Measurements from ENCODE around the gene SOS1. TPM values are rescaled to one million over a fixed set of nuclear protein-coding genes. Genes with fewer than 3 reads are reported as not detected.

The SOS1 gene
- total RNA-seq, 1 donor from 2014 or later = 44.0 TPM

DNA sequence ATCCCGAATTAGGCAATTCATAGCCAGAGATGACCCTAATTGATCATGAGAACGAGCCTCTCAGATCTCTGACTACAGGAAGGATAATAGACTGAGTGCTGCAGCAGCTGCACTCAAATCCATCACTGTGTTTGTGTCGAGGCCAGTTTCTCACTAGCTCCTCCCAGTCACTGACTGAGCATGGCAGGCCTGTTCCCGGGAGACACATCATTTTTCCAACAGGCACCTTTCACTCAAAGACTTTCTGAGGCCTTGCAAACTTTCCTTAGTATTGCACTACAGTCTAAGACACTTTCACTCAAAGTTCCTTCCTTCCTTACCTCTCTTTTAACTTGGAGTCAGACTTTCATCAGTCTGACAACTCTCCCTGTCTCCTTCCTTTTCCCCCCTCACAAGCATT lies 13.7 kb downstream of the SOS1 start:
- Histone ChIP-seq H4K20me1 (ENCODE audit: insufficient read depth, low read length) (peaks cover 64% of the 10 kb centered on the region), H3K79me2 (ENCODE audit: insufficient read depth, low read length) (peaks cover 95% of the 10 kb centered on the region), H3K36me3 (ENCODE audit: insufficient read depth, low read length) (no peaks in the 10 kb centered on the region), H3K9ac (ENCODE audit: low read length) (no peak overlapping the region), H3K4me3 (ENCODE audit: insufficient read depth, low read depth, low read length) (no peak overlapping the region), H3K4me1 (ENCODE audit: insufficient read depth, low read length) (peaks cover 8% of the 10 kb centered on the region), H3K27me3 (ENCODE audit: insufficient read depth, low read length) (no peaks in the 10 kb centered on the region), H3K4me2 (ENCODE audit: low read length) (no peak overlapping the region), H3K9me3 (ENCODE audit: insufficient read depth, low read depth, low read length) (no peaks in the 10 kb centered on the region), H3K27ac (ENCODE audit: low read depth, low read length) (no peak overlapping the region), H2AFZ (ENCODE audit: low read depth, low read length) (peak overlapping the region; percentile 17)
- no peak for TF ChIP-seq EZH2 (IDR thresholded peaks at IDR 0.05; ENCODE audit: insufficient read depth, low read length)
- TF ChIP-seq, protein P1, sequence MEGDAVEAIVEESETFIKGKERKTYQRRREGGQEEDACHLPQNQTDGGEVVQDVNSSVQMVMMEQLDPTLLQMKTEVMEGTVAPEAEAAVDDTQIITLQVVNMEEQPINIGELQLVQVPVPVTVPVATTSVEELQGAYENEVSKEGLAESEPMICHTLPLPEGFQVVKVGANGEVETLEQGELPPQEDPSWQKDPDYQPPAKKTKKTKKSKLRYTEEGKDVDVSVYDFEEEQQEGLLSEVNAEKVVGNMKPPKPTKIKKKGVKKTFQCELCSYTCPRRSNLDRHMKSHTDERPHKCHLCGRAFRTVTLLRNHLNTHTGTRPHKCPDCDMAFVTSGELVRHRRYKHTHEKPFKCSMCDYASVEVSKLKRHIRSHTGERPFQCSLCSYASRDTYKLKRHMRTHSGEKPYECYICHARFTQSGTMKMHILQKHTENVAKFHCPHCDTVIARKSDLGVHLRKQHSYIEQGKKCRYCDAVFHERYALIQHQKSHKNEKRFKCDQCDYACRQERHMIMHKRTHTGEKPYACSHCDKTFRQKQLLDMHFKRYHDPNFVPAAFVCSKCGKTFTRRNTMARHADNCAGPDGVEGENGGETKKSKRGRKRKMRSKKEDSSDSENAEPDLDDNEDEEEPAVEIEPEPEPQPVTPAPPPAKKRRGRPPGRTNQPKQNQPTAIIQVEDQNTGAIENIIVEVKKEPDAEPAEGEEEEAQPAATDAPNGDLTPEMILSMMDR (IDR thresholded peaks at IDR 0.05; ENCODE audit: insufficient read depth, low read depth, low read length) = no peak
- H3K4me3 Mint-ChIP-seq (ENCODE audit: unreplicated experiment) = no peak overlapping the region
- DNase-seq (ENCODE audit: low read depth) = no peak
- no peak for FAIRE-seq
- no peaks in the 10 kb centered on the region for H3K9me3 Mint-ChIP-seq (ENCODE audit: unreplicated experiment)
- H3K36me3 Mint-ChIP-seq (ENCODE audit: low read depth, unreplicated experiment) = peaks cover 2% of the 10 kb centered on the region
- no peaks in the 10 kb centered on the region for H3K27me3 Mint-ChIP-seq (ENCODE audit: low read depth, unreplicated experiment)
- H3K27ac Mint-ChIP-seq (ENCODE audit: unreplicated experiment) = peak overlapping the region; percentile 34
- H3K4me1 Mint-ChIP-seq (ENCODE audit: low read depth, unreplicated experiment) = peaks cover 13% of the 10 kb centered on the region

GRCh38 chr2:39099870-39100728 lies 20.8 kb downstream of the SOS1 start:
- H3K27me3 Mint-ChIP-seq (ENCODE audit: low read depth, unreplicated experiment) = no peaks in the 10 kb centered on the region
- peaks cover 95% of the 10 kb centered on the region for H3K79me2 ChIP-seq (ENCODE audit: insufficient read depth, low read length)
- H2AFZ ChIP-seq (ENCODE audit: low read depth, low read length) = no peak overlapping the region
- no peaks in the 10 kb centered on the region for H3K9me3 ChIP-seq (ENCODE audit: insufficient read depth, low read depth, low read length)
- DNase-seq (ENCODE audit: low read depth) (peak; percentile 70), FAIRE-seq (no peak)
- H3K4me2 ChIP-seq (ENCODE audit: low read length) = no peak overlapping the region
- peaks cover 43% of the 10 kb centered on the region for H4K20me1 ChIP-seq (ENCODE audit: insufficient read depth, low read length)
- peaks cover 14% of the 10 kb centered on the region for H3K4me1 Mint-ChIP-seq (ENCODE audit: low read depth, unreplicated experiment)
- no peak overlapping the region for H3K9ac ChIP-seq (ENCODE audit: low read length)
- H3K27me3 ChIP-seq (ENCODE audit: insufficient read depth, low read length) = no peaks in the 10 kb centered on the region
- H3K4me3 Mint-ChIP-seq (ENCODE audit: unreplicated experiment) = no peak overlapping the region
- peaks cover 2% of the 10 kb centered on the region for H3K36me3 Mint-ChIP-seq (ENCODE audit: low read depth, unreplicated experiment)
- H3K27ac Mint-ChIP-seq (ENCODE audit: unreplicated experiment) = peak overlapping the region; percentile 23
- H3K9me3 Mint-ChIP-seq (ENCODE audit: unreplicated experiment) = no peaks in the 10 kb centered on the region
- TF ChIP-seq EZH2 (IDR thresholded peaks at IDR 0.05; ENCODE audit: insufficient read depth, low read length) = no peak
- TF ChIP-seq, protein P1 (IDR thresholded peaks at IDR 0.05; ENCODE audit: insufficient read depth, low read depth, low read length) = no peak
- no peak overlapping the region for H3K27ac ChIP-seq (ENCODE audit: low read depth, low read length)
- H3K4me3 ChIP-seq (ENCODE audit: insufficient read depth, low read depth, low read length) = no peak overlapping the region
- no peaks in the 10 kb centered on the region for H3K4me1 ChIP-seq (ENCODE audit: insufficient read depth, low read length)
- no peaks in the 10 kb centered on the region for H3K36me3 ChIP-seq (ENCODE audit: insufficient read depth, low read length)
